GM23248 (cell line): ENCODE results near the gene DUSP5. TPM values are rescaled to one million over a fixed set of nuclear protein-coding genes. Genes with fewer than 3 reads are reported as not detected.
A peak's percentile ranks its signal among the peaks of the same experiment; 100 is the strongest.

Experiments used
- DNase-seq: peaks from one replicate; pipeline ENCODE4 v3.0.0-alpha.2; 2015
- H2AFZ ChIP-seq: fragments of 200-600 bp; sonication (generic); 2 replicates; pipeline ENCODE4 v1.6.1; 2016; ENCODE audit warnings: antibody characterized with exemption
- H3F3A ChIP-seq: fragments of 200-600 bp; sonication (generic); 2 replicates; pipeline ENCODE4 v1.6.1; 2016; ENCODE audit warnings: mild to moderate bottlenecking, antibody characterized with exemption, mixed run types; ENCODE audit not compliant: insufficient read depth
- H3K27ac ChIP-seq: fragments of 200-600 bp; sonication (generic); 2 replicates; pipeline ENCODE4 v1.5.1; 2016; ENCODE audit warnings: mild to moderate bottlenecking
- H3K27me3 ChIP-seq: fragments of 200-600 bp; sonication (generic); replicated peaks from 2 replicates; pipeline ENCODE4 v1.6.1; 2016; ENCODE audit warnings: mild to moderate bottlenecking; ENCODE audit not compliant: insufficient read depth
- H3K36me3 ChIP-seq: fragments of 200-600 bp; sonication (generic); 2 replicates; pipeline ENCODE4 v1.6.1; 2016; ENCODE audit warnings: low read depth, mild to moderate bottlenecking
- H3K4me1 ChIP-seq: fragments of 200-600 bp; sonication (generic); 2 replicates; pipeline ENCODE4 v1.6.1; 2016; ENCODE audit warnings: mild to moderate bottlenecking; ENCODE audit not compliant: insufficient read depth
- H3K4me2 ChIP-seq: fragments of 200-600 bp; sonication (generic); one replicate; pipeline ENCODE4 v1.6.1; 2016; ENCODE audit warnings: mild to moderate bottlenecking; ENCODE audit not compliant: unreplicated experiment
- H3K4me3 ChIP-seq: fragments of 200-600 bp; sonication (generic); 2 replicates; pipeline ENCODE4 v1.5.1; 2016; ENCODE audit warnings: mild to moderate bottlenecking
- H3K79me2 ChIP-seq: fragments of 200-600 bp; sonication (generic); 2 replicates; pipeline ENCODE4 v1.6.1; 2016; ENCODE audit warnings: mild to moderate bottlenecking; ENCODE audit not compliant: insufficient read depth
- H3K9ac ChIP-seq: fragments of 200-600 bp; sonication (generic); 2 replicates; pipeline ENCODE4 v1.6.1; 2016; ENCODE audit warnings: mild to moderate bottlenecking
- H3K9me2 ChIP-seq: fragments of 200-600 bp; sonication (generic); 2 replicates; pipeline ENCODE4 v1.6.1; 2016; ENCODE audit warnings: mixed run types, mild to moderate bottlenecking, moderate library complexity; ENCODE audit not compliant: insufficient read depth
- H3K9me3 ChIP-seq: fragments of 200-600 bp; sonication (generic); one replicate; pipeline ENCODE4 v1.6.1; 2017; ENCODE audit warnings: low read depth
- H4K20me1 ChIP-seq: fragments of 200-600 bp; sonication (generic); 2 replicates; pipeline ENCODE4 v1.6.0; 2016; ENCODE audit not compliant: insufficient read depth
- EZH2 ChIP-seq: fragments of 200-600 bp; sonication (generic); IDR thresholded peaks from 2 replicates; pipeline ENCODE4 v1.6.1; 2018; ENCODE audit warnings: antibody characterized with exemption, mild to moderate bottlenecking; ENCODE audit not compliant: insufficient read depth, poor library complexity, severe bottlenecking
- EZH2phosphoT487 ChIP-seq: fragments of 200-600 bp; sonication (generic); IDR thresholded peaks from 2 replicates; pipeline ENCODE4 v1.6.1; 2018; ENCODE audit warnings: antibody characterized with exemption, moderate library complexity, mild to moderate bottlenecking, low read depth; ENCODE audit not compliant: insufficient read depth
- WGBS, 2 experiments: methylation state at CpG; one replicate each; pipeline ENCODE4 v1.1.6; 2015 to 2017; ENCODE audit warnings: low lambda C conversion rate in 2 of 2, low coverage in 1 of 2; ENCODE audit errors: missing lambda C conversion rate in 2 of 2; 5-methylcytosine and 5-hydroxymethylcytosine counted together
- in situ Hi-C: fragments of 300-500 bp; cut with MboI; formaldehyde crosslinking; loops from 2 replicates; pipeline ENCODE4 v1.15.0; 2020
- polyA plus RNA-seq: library from polyadenylated mRNA; unstranded; fragments of >200 nt; fragmentation: Nextera tagmentation; extraction: Ambion mirVana; gene quantifications from 2 replicates; pipeline ENCODE4 v1.2.1, GENCODE V29; 2016
- total RNA-seq: library from RNA; depleted of rRNA; stranded (reverse); fragments of >200 nt; shearing (Covaris generic); gene quantifications from 2 replicates; pipeline ENCODE4 v1.2.3, GENCODE V29; 2014

DUSP5 gene
- total and polyA plus RNA-seq, 2 experiments from 2014 or later, result 5.8 to 17.8 TPM

DNA sequence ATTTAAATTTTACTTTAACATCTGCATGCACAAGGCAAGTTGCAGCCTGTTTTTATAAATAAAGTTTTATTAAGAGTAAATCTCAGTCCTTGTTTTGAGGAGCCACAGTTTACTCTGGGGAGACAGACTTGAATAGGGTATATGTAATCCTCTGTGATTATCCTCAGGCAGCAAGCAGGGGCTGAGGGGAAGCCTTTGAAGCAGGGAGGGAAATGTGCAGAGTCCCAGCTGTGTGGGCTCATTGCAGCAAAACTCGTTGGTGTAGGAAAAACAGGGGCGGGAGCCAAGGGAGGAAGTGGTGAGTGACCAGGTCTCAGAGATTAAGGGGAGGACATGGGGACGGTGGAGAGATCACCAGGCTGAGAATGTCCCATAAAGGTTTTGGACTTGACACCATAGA is 35.4 kb downstream of the DUSP5 start:
- no peaks in the 10 kb centered on the region for H4K20me1 ChIP-seq
- no peak for DNase-seq
- no peak overlapping the region for H3K9ac ChIP-seq
- no peaks in the 10 kb centered on the region for H3K36me3 ChIP-seq
- in situ Hi-C loops, result no loop called here
- 9 to 12% methylated on average over 3 of the region's 3 CpGs for WGBS, 2 experiments
- H3K9me2 ChIP-seq, result no peaks in the 10 kb centered on the region
- TF ChIP-seq EZH2phosphoT487 (no peak), EZH2 (no peak)
- H3K4me1 ChIP-seq, result peaks cover 45% of the 10 kb centered on the region
- no peak overlapping the region for H3K4me2 ChIP-seq
- no peaks in the 10 kb centered on the region for H3K9me3 ChIP-seq
- H3K4me3 ChIP-seq, result no peak overlapping the region
- H3K79me2 ChIP-seq, result no peaks in the 10 kb centered on the region
- no peak overlapping the region for H3K27ac ChIP-seq
- H3F3A ChIP-seq, result peaks cover 50% of the 10 kb centered on the region
- H3K27me3 ChIP-seq, result no peaks in the 10 kb centered on the region
- H2AFZ ChIP-seq, result peak overlapping the region; percentile 42; the same call in 1 of the 2 replicates

DNA sequence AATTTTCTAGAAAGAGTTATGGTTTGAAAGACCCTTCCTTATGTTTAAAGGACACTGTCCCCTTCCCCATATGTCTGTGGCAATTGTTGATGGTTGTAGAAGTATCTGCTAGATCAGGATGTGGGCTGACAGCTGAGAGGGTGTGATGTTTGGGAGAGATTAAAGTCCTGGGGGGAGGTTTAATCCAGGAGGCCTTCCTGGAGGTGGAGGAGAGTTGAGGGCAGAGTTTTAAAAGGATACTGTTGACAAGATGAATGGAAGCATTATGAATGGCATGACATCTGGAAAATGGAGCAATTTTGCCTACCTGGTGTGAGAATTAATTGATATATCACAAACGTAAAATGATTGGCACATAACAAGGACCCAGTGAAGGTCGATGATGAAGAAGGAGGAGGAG is 36.9 kb downstream of the DUSP5 start:
- DNase-seq, result no peak
- Histone ChIP-seq H3K27ac (no peak overlapping the region), H3K4me2 (no peak overlapping the region), H3F3A (peaks cover 35% of the 10 kb centered on the region), H4K20me1 (no peaks in the 10 kb centered on the region), H3K4me3 (no peak overlapping the region), H3K4me1 (peaks cover 30% of the 10 kb centered on the region), H3K79me2 (no peaks in the 10 kb centered on the region), H2AFZ (no peak overlapping the region), H3K27me3 (no peaks in the 10 kb centered on the region), H3K9me3 (no peaks in the 10 kb centered on the region), H3K9ac (no peak overlapping the region), H3K9me2 (no peaks in the 10 kb centered on the region), H3K36me3 (no peaks in the 10 kb centered on the region)
- TF ChIP-seq EZH2 (no peak), EZH2phosphoT487 (no peak)
- in situ Hi-C loops, result no loop called here
- WGBS, 2 experiments, result 69 to 82% methylated on average over 2 of the region's 2 CpGs

DNA sequence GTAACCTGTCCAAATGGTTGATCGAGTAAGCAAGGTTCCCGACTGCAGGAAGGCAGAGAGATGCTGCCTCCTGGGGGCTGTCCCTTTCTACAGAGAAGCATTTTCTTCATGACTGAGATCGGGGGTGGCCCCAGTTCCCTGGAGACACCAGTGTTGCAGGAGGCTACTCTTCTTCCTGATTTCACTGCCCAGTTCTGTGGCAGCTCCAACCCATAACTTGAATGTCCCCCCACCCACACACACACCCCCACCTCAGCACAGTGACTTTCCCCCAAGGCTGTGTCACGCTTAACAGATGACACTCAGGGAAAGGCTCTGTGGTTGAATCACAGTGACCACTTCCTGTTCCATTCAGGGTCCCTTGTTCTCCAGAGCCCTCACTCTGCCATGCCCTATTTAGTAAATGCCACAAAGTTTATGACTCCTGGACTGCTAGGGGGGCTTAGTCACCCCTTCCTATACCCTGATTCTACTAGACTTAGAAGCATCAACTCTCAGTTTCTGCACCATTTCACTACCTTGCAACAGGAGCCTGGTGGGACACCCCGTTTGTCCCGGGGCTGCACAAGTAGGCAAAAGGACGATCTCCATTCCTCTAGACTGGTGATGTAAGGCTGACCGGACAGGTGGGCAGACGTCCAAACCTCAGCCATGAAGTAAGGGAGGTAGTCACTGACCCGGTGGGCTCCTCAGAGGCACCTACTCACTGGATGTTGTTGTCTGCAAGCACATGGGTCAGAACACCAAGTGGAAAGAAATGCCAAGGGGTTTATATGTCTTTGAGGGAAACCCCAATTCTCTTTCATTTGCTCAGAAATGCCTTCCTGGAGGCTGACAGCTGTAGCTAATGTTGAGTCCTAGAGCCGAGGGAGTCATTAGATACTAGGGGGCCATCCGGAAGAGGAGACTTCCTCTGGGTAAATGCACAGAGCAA is 38.5 kb downstream of the DUSP5 start:
- Histone ChIP-seq H3K9me3 (no peaks in the 10 kb centered on the region), H3K27ac (peak overlapping the region; percentile 58), H3K4me2 (peak overlapping the region; percentile 69), H3K9me2 (no peaks in the 10 kb centered on the region), H2AFZ (peak overlapping the region; percentile 28; the same call in 1 of the 2 replicates), H4K20me1 (no peaks in the 10 kb centered on the region), H3F3A (peaks cover 27% of the 10 kb centered on the region), H3K9ac (peak overlapping the region; percentile 20), H3K79me2 (no peaks in the 10 kb centered on the region), H3K4me3 (peak overlapping the region; percentile 43), H3K4me1 (peaks cover 21% of the 10 kb centered on the region), H3K27me3 (no peaks in the 10 kb centered on the region), H3K36me3 (no peaks in the 10 kb centered on the region)
- no peak for TF ChIP-seq EZH2phosphoT487
- TF ChIP-seq EZH2, result no peak
- 2 to 4% methylated on average over 12 of the region's 12 CpGs for WGBS, 2 experiments
- in situ Hi-C loops, result no loop called here
- DNase-seq, result peak; percentile 89

DNA sequence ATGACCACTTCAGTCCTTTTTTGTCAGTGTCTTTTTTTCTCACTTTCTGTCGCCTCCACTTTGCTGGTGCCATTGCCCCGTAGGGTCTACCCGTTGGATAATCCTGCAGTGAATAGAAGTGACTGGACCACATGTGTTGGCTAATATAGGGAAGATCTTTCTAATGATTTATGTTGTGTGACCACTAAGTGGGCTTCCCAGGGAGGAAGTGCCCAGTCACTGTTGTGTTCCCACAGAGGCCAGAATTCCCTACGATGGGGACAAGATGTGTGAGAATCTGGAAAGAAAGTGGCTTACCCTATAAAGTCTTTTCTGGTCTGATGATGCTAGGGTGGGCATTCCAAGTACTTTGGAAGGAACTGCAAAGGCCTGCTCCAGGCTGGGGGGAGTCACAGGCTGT is 41.4 kb downstream of the DUSP5 start:
- no peak overlapping the region for H3K27ac ChIP-seq
- no peak for TF ChIP-seq EZH2
- TF ChIP-seq EZH2phosphoT487, result no peak
- H3K4me1 ChIP-seq, result peaks cover 21% of the 10 kb centered on the region
- no peaks in the 10 kb centered on the region for H3K9me3 ChIP-seq
- no peak for DNase-seq
- no peaks in the 10 kb centered on the region for H3K36me3 ChIP-seq
- H3F3A ChIP-seq, result peaks cover 27% of the 10 kb centered on the region
- no peak overlapping the region for H3K4me2 ChIP-seq
- no peaks in the 10 kb centered on the region for H3K79me2 ChIP-seq
- no peak overlapping the region for H3K9ac ChIP-seq
- in situ Hi-C loops, result no loop called here
- H3K9me2 ChIP-seq, result no peaks in the 10 kb centered on the region
- no peak overlapping the region for H2AFZ ChIP-seq
- H3K27me3 ChIP-seq, result no peaks in the 10 kb centered on the region
- no peak overlapping the region for H3K4me3 ChIP-seq
- H4K20me1 ChIP-seq, result no peaks in the 10 kb centered on the region
- WGBS, 2 experiments, result 72 to 77% methylated on average over 4 of the region's 4 CpGs
